ENCODE results near the gene CHAT.

Gene CHAT

GRCh38 chr10:49649936-49650723 lies 36.3 kb downstream of the CHAT start:
- no peak for DNase-seq (ENCODE audit: insufficient read length)

GRCh38 chr10:49650724-49651034 lies 36.8 kb downstream of the CHAT start:
- DNase-seq (ENCODE audit: insufficient read length) (no peak), FAIRE-seq (no peak)
- no peak for TF ChIP-seq TAF1 (IDR thresholded peaks at IDR 0.05; ENCODE audit: borderline replicate concordance, low read depth, low read length)
- TF ChIP-seq POLR2AphosphoS5 (IDR thresholded peaks at IDR 0.05; ENCODE audit: low read depth, low read length): no peak
- no peak for TF ChIP-seq POLR2A (IDR thresholded peaks at IDR 0.05; ENCODE audit: low read depth, low read length)

More at GRCh38 chr10:49649936-49650723, 36.3 kb downstream of the CHAT start:
- TF ChIP-seq TAF1 (IDR thresholded peaks at IDR 0.05; ENCODE audit: borderline replicate concordance, low read depth, low read length): no peak
- TF ChIP-seq POLR2AphosphoS5 (IDR thresholded peaks at IDR 0.05; ENCODE audit: low read depth, low read length): no peak
- TF ChIP-seq POLR2A (IDR thresholded peaks at IDR 0.05; ENCODE audit: low read depth, low read length): no peak
- no peak for FAIRE-seq

GRCh38 chr10:49651039-49651835 lies 37.4 kb downstream of the CHAT start:
- DNase-seq (ENCODE audit: insufficient read length) (no peak), FAIRE-seq (no peak)
- TF ChIP-seq POLR2A (IDR thresholded peaks at IDR 0.05; ENCODE audit: low read depth, low read length) (no peak), POLR2AphosphoS5 (IDR thresholded peaks at IDR 0.05; ENCODE audit: low read depth, low read length) (no peak), TAF1 (IDR thresholded peaks at IDR 0.05; ENCODE audit: borderline replicate concordance, low read depth, low read length) (no peak)

GRCh38 chr10:49651917-49652316 lies 38.1 kb downstream of the CHAT start:
- no peak for TF ChIP-seq POLR2A (IDR thresholded peaks at IDR 0.05; ENCODE audit: low read depth, low read length)
- TF ChIP-seq TAF1 (IDR thresholded peaks at IDR 0.05; ENCODE audit: borderline replicate concordance, low read depth, low read length): no peak
- TF ChIP-seq POLR2AphosphoS5 (IDR thresholded peaks at IDR 0.05; ENCODE audit: low read depth, low read length): no peak
- FAIRE-seq: no peak
- DNase-seq (ENCODE audit: insufficient read length): no peak

- no peak for TF ChIP-seq TAF1 (IDR thresholded peaks at IDR 0.05; ENCODE audit: borderline replicate concordance, low read depth, low read length)
- TF ChIP-seq POLR2AphosphoS5 (IDR thresholded peaks at IDR 0.05; ENCODE audit: low read depth, low read length): no peak
- TF ChIP-seq POLR2A (IDR thresholded peaks at IDR 0.05; ENCODE audit: low read depth, low read length): no peak
- no peak for DNase-seq (ENCODE audit: insufficient read length)
- FAIRE-seq: no peak
Observed at GRCh38 chr10:49652421-49653272, 38.8 kb downstream of the CHAT start.

GRCh38 chr10:49653273-49653929 lies 39.6 kb downstream of the CHAT start:
- no peak for DNase-seq (ENCODE audit: insufficient read length)
- no peak for FAIRE-seq
- no peak for TF ChIP-seq POLR2A (IDR thresholded peaks at IDR 0.05; ENCODE audit: low read depth, low read length)
- no peak for TF ChIP-seq TAF1 (IDR thresholded peaks at IDR 0.05; ENCODE audit: borderline replicate concordance, low read depth, low read length)
- no peak for TF ChIP-seq POLR2AphosphoS5 (IDR thresholded peaks at IDR 0.05; ENCODE audit: low read depth, low read length)

GRCh38 chr10:49654036-49654693 lies 40.3 kb downstream of the CHAT start:
- no peak for FAIRE-seq
- DNase-seq (ENCODE audit: insufficient read length): no peak
- TF ChIP-seq POLR2A (IDR thresholded peaks at IDR 0.05; ENCODE audit: low read depth, low read length): no peak
- no peak for TF ChIP-seq POLR2AphosphoS5 (IDR thresholded peaks at IDR 0.05; ENCODE audit: low read depth, low read length)
- TF ChIP-seq TAF1 (IDR thresholded peaks at IDR 0.05; ENCODE audit: borderline replicate concordance, low read depth, low read length): no peak

GRCh38 chr10:49655099-49655498 lies 41.3 kb downstream of the CHAT start:
- no peak for TF ChIP-seq TAF1 (IDR thresholded peaks at IDR 0.05; ENCODE audit: borderline replicate concordance, low read depth, low read length)
- no peak for TF ChIP-seq POLR2AphosphoS5 (IDR thresholded peaks at IDR 0.05; ENCODE audit: low read depth, low read length)
- TF ChIP-seq POLR2A (IDR thresholded peaks at IDR 0.05; ENCODE audit: low read depth, low read length): no peak
- DNase-seq (ENCODE audit: insufficient read length) (no peak), FAIRE-seq (no peak)

- TF ChIP-seq POLR2AphosphoS5 (IDR thresholded peaks at IDR 0.05; ENCODE audit: low read depth, low read length) (no peak), POLR2A (IDR thresholded peaks at IDR 0.05; ENCODE audit: low read depth, low read length) (no peak), TAF1 (IDR thresholded peaks at IDR 0.05; ENCODE audit: borderline replicate concordance, low read depth, low read length) (no peak)
- no peak for DNase-seq (ENCODE audit: insufficient read length)
- no peak for FAIRE-seq
Observed at GRCh38 chr10:49656845-49657493, 43.1 kb downstream of the CHAT start.

GRCh38 chr10:49657606-49658005 lies 43.8 kb downstream of the CHAT start:
- FAIRE-seq: no peak

More at GRCh38 chr10:49657606-49658005, 43.8 kb downstream of the CHAT start:
- TF ChIP-seq POLR2AphosphoS5 (IDR thresholded peaks at IDR 0.05; ENCODE audit: low read depth, low read length) (no peak), TAF1 (IDR thresholded peaks at IDR 0.05; ENCODE audit: borderline replicate concordance, low read depth, low read length) (no peak)
- DNase-seq (ENCODE audit: insufficient read length): no peak

Data from GM12892 (cell line).